Retina (tissue), 1 donor: Measurements from ENCODE around the gene SKIL.

Experiments used
- DNase-seq: peaks from one replicate; pipeline ENCODE4 v3.0.0-alpha.2; 2016

The SKIL gene

DNA sequence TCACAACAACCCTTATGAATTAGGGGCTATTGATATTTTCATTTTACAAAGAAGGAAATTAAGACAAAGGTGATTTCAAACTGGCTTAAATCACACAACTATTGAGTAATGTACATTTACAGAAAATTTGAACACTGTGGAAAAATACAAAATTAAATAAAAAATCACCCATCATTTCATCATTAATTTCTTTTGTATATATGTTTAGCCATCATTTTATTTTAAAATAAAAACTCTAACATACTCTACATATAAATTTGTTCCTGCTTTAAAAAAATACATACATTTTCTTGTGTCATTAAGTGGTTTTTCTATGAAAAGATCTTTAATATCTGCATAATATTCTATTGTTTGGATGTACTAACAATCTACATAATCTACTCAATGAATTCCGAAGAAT is 81.3 kb downstream of the SKIL start:
- no peak for DNase-seq

DNA sequence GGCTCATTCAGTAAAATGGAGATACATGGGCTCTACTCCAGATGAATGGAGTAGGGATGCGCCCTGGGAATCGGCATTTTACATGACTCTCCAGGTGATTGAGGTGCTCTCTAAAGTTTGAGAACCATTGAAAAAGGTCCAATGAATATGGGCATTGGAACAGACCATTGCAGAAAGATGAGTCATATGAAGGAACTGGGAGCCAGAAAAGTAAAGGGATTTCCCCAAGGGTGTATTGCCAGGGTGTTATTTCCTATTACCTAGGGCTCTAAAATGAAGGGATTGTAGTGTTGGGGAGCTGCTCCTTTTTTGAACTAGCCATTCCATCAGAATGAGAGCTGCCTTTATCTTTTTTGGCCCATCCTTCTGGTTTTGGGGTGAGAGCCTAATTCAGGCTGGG is 82.8 kb downstream of the SKIL start:
- no peak for DNase-seq

- DNase-seq: no peak
These were observed 83.9 kb downstream of the SKIL start for GRCh38 chr3:170441412-170441811.

- no peak for DNase-seq
These were observed 85.4 kb downstream of the SKIL start for GRCh38 chr3:170442947-170443346.

DNA sequence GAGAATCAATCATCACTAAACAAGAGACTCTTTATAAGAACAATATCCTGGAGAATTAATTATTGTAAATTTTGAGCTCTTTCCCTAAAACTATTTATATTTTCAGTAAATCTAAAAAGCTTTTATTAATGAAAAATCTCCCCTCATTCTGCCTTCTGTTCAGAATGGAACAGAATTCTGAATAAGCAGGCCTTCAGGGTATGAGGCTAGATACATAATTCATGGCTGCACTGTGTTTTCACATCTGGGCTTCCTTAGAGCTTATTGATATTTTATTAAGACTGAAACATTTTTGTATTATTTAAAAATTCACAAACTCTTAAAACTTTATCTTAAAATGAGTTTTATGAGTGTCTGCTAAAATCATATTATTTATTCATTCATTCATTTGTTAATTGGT is 85.9 kb downstream of the SKIL start:
- DNase-seq: no peak
